Activated T-cell treated with anti-CD3 and anti-CD28 coated beads for 1 hour (primary cell): ENCODE data around the gene E2F4.

Experiments
- DNase-seq: peaks from one replicate; pipeline ENCODE4 v3.0.0-alpha.2; 2020; ENCODE audit warnings: low read depth

Gene E2F4

GRCh38 chr16:67208154-67208896 lies 16.4 kb downstream of the E2F4 start:
- DNase-seq = no peak

GRCh38 chr16:67209565-67209964 lies 17.6 kb downstream of the E2F4 start:
- DNase-seq = no peak

- DNase-seq = no peak
Observed at GRCh38 chr16:67210069-67210937, 18.3 kb downstream of the E2F4 start.

- DNase-seq = no peak
Observed at GRCh38 chr16:67211674-67212073, 19.7 kb downstream of the E2F4 start.

GRCh38 chr16:67212766-67213165 lies 20.8 kb downstream of the E2F4 start:
- DNase-seq = no peak

- DNase-seq = no peak
Observed at GRCh38 chr16:67213197-67214019, 21.5 kb downstream of the E2F4 start.

- no peak for DNase-seq
Observed at GRCh38 chr16:67215706-67216105, 23.8 kb downstream of the E2F4 start.

- DNase-seq = no peak
Observed at GRCh38 chr16:67216612-67217490, 24.9 kb downstream of the E2F4 start.

GRCh38 chr16:67223992-67224391 lies 32.0 kb downstream of the E2F4 start:
- DNase-seq = no peak

GRCh38 chr16:67226295-67226803 lies 34.4 kb downstream of the E2F4 start:
- DNase-seq = no peak

GRCh38 chr16:67226804-67227566 lies 35.0 kb downstream of the E2F4 start, which contains the start of gene TMEM208:
Gene TMEM208 (plus strand): TSS chr16:67227130. CDS start chr16:67227219, 89 bp downstream.
- peak; percentile 96 for DNase-seq

- DNase-seq = no peak
Observed at GRCh38 chr16:67227567-67227921, 35.6 kb downstream of the E2F4 start.

GRCh38 chr16:67228034-67228785 lies 36.3 kb downstream of the E2F4 start:
- no peak for DNase-seq

- DNase-seq = no peak
Observed at GRCh38 chr16:67228905-67229304, 37.0 kb downstream of the E2F4 start.

- no peak for DNase-seq
Observed at GRCh38 chr16:67229906-67230808, 38.2 kb downstream of the E2F4 start.

GRCh38 chr16:67230809-67231660 lies 39.1 kb downstream of the E2F4 start:
- DNase-seq = no peak

- DNase-seq = no peak
Observed at GRCh38 chr16:67233596-67233995, 41.6 kb downstream of the E2F4 start.

GRCh38 chr16:67234180-67234597 lies 42.2 kb downstream of the E2F4 start:
- no peak for DNase-seq
